Fibroblast of the aortic adventitia (primary cell): ENCODE results near the gene MT1F. TPM values are rescaled to one million over a fixed set of nuclear protein-coding genes. Genes with fewer than 3 reads are reported as not detected.
"Not testable (repeated sequence)": the region's sequence is repeated elsewhere in the genome, so short reads cannot be mapped to it uniquely, and the experiment has no call there.

ENCODE experiments used
- DNase-seq: peaks from one replicate; pipeline ENCODE4 v3.0.0-alpha.2; 2010; ENCODE audit warnings: low read depth
- H3K4me3 ChIP-seq: 2 replicates; pipeline ENCODE4 v1.5.1; 2011; ENCODE audit warnings: low read depth, mild to moderate bottlenecking, control low read depth, low read length, moderate library complexity
- CTCF ChIP-seq: IDR thresholded peaks from 2 replicates; pipeline ENCODE4 v1.5.1; 2011; ENCODE audit warnings: mild to moderate bottlenecking, low read length, control low read depth, inconsistent platforms; ENCODE audit not compliant: insufficient read depth
- total RNA-seq: library from RNA; depleted of rRNA; stranded (reverse); fragments of >200 nt; gene quantifications from 2 replicates; pipeline ENCODE4 v1.2.3, GENCODE V29; 2012; ENCODE audit warnings: low replicate concordance

MT1F gene
- total RNA-seq, 1 donor = 0.18 TPM

DNA sequence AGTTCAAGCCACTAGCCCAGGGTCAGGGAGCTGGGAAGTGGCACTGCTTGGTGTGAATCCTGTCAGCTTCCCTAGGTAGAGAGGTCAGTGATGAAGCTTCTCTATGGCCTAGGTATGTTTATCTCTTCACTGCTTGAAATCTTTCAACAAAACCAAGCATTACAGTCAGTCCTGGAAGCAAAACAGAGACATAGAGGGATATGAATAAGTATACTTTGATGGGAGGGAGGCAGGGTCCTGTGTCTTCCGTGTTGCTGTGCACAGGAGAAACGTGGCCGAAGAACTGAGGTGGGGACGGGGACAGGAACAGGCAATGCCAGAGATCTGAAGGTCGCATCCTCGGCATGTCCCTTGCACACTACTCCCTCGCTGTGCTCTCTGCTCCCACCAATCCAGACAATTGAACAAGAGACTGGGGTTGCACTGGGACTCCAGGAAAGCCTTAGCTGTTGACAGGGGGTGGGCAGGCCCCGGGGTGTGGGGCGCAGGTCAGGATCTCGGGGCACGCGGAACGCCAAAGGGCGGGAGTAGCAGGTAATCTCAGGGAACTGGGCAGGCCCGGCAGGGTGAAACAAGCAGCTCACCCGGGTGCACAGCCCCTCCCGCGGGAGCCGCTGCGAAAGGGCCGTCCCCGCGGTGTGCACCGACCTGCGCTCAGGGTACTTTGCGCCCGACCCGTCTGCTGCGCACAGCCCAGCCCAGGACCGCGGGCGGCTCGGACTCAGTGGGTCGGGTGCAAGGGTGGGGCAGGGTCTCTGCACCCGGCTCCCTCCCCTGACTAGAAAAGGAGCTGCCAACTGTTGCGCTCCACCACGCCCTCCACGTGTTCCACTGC lies 11.5 kb downstream of the MT1F start, which contains the start of gene MT1H:
Gene MT1H (plus strand): TSS at position 810 of the 835 bp plus-strand sequence. CDS start 71 bp downstream, outside the sequence.
- TF ChIP-seq CTCF = no peak
- no peak within 1 kb of the TSS for H3K4me3 ChIP-seq
- no peak for DNase-seq

GRCh38 chr16:56669840-56670619 lies 12.3 kb downstream of the MT1F start:
- no peak overlapping the region for H3K4me3 ChIP-seq
- no peak for TF ChIP-seq CTCF
- no peak for DNase-seq

GRCh38 chr16:56670620-56670934 lies 12.8 kb downstream of the MT1F start:
- no peak for DNase-seq
- no peak overlapping the region for H3K4me3 ChIP-seq
- no peak for TF ChIP-seq CTCF

GRCh38 chr16:56671691-56672090 lies 13.9 kb downstream of the MT1F start:
- peak; percentile 22 for DNase-seq
- H3K4me3 ChIP-seq = not testable (repeated sequence)

GRCh38 chr16:56672171-56672570 lies 14.4 kb downstream of the MT1F start:
- DNase-seq, H3K4me3 ChIP-seq: not testable (repeated sequence)

- H3K4me3 ChIP-seq = no peak overlapping the region
- no peak for DNase-seq
- TF ChIP-seq CTCF = no peak
These were observed 15.2 kb downstream of the MT1F start for GRCh38 chr16:56672761-56673536.

GRCh38 chr16:56673921-56674320 lies 16.2 kb downstream of the MT1F start:
- H3K4me3 ChIP-seq = no peak overlapping the region
- peak; percentile 70 for TF ChIP-seq CTCF
- peak; percentile 44 for DNase-seq

DNA sequence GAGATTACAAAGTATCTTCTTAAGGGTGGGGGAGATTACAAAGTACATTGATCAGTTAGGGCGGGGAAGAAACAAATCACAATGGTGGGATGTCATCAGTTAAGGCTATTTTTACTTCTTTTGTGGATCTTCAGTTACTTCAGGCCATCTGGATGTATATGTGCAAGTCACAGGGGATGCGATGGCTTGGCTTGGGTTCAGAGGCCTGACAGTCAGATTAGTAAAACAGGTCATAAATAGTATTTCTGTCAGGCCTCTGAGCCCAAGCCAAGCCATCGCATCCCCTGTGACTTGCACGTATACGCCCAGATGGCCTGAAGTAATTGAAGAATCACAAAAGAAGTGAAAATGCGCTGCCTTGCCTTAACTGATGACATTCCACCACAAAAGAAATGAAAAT lies 16.8 kb downstream of the MT1F start:
- DNase-seq, H3K4me3 ChIP-seq: not testable (repeated sequence)
